Osteoblast (primary cell): ENCODE results near the gene SGCD. TPM values are rescaled to one million over a fixed set of nuclear protein-coding genes. Genes with fewer than 3 reads are reported as not detected.

Source experiments
- DNase-seq: peaks from one replicate; pipeline ENCODE4 v3.0.0; 2011; ENCODE audit warnings: low spot score, mixed read lengths; ENCODE audit not compliant: insufficient read length; ENCODE audit errors: missing footprints
- H2AFZ ChIP-seq: 2 replicates; pipeline ENCODE4 v1.6.0; 2011; ENCODE audit warnings: mild to moderate bottlenecking, low read length
- H3K27ac ChIP-seq: 2 replicates; pipeline ENCODE4 v1.5.1; 2011; ENCODE audit warnings: mild to moderate bottlenecking, low read depth, low read length, moderate library complexity
- H3K27me3 ChIP-seq: 2 replicates; pipeline ENCODE4 v1.6.0; 2012; ENCODE audit warnings: mild to moderate bottlenecking, control low read depth, inconsistent platforms, low read length, moderate library complexity; ENCODE audit not compliant: insufficient read depth
- H3K36me3 ChIP-seq: 2 replicates; pipeline ENCODE4 v1.5.1; 2011; ENCODE audit warnings: mild to moderate bottlenecking, low read length, control low read depth, moderate library complexity; ENCODE audit not compliant: insufficient read depth
- H3K4me1 ChIP-seq: 2 replicates; pipeline ENCODE4 v1.5.1; 2011; ENCODE audit warnings: mild to moderate bottlenecking, low read length, control low read depth, moderate library complexity; ENCODE audit not compliant: insufficient read depth
- H3K4me2 ChIP-seq: 2 replicates; pipeline ENCODE4 v1.6.0; 2011; ENCODE audit warnings: mild to moderate bottlenecking, low read length; ENCODE audit not compliant: insufficient read depth
- H3K4me3 ChIP-seq: fragments of 200-600 bp; sonication (generic); 3 replicates; pipeline ENCODE4 v1.5.1; 2012; ENCODE audit warnings: mild to moderate bottlenecking, low read length, inconsistent platforms; ENCODE audit not compliant: insufficient read depth
- H3K79me2 ChIP-seq: 2 replicates; pipeline ENCODE4 v1.6.0; 2012; ENCODE audit warnings: mild to moderate bottlenecking, low read length, control low read depth, inconsistent platforms; ENCODE audit not compliant: insufficient read depth
- H3K9me3 ChIP-seq: 2 replicates; pipeline ENCODE4 v1.5.1; 2011; ENCODE audit warnings: low read depth, low read length, control low read depth
- H4K20me1 ChIP-seq: 2 replicates; pipeline ENCODE4 v1.6.0; 2012; ENCODE audit warnings: mild to moderate bottlenecking, low read length, control low read depth; ENCODE audit not compliant: insufficient read depth
- total RNA-seq: library from RNA; depleted of rRNA; stranded (reverse); fragments of >200 nt; gene quantifications from 2 replicates; pipeline ENCODE4 v1.2.3, GENCODE V29; 2012
- TF ChIP-seq, protein P1 (sequence below): IDR thresholded peaks from 2 replicates; pipeline ENCODE4 v1.5.1; 2011; ENCODE audit warnings: mild to moderate bottlenecking, low read depth, low read length, moderate library complexity; ENCODE audit errors: extremely low read depth

SGCD gene
- total RNA-seq, 1 donor, result 27.1 TPM

DNA sequence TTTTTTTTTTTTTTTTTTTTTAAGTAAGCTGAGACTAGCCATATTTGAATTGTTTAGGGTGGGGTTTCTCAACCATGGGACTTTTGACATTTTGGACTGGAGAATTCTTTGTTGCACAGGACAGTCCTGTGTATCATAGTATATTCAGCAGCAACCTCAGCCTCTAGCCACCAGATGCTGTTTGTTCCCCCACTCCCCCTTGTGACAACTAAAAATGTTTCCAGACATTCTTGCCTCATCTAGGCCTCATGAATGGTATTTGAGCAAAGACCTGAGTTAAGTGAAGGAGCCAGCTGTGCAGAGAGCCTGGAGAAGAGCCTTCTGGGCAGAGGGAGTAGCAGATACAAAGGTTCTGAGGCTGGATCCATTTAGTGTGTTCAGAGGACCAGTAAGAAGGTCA is 155.9 kb downstream of the SGCD start:
- Histone ChIP-seq H4K20me1 (no peaks in the 10 kb centered on the region), H3K79me2 (no peaks in the 10 kb centered on the region), H3K4me3 (no peak overlapping the region), H3K27me3 (no peaks in the 10 kb centered on the region), H3K36me3 (no peaks in the 10 kb centered on the region), H3K27ac (no peak overlapping the region), H3K4me1 (peaks cover 3% of the 10 kb centered on the region), H3K4me2 (no peak overlapping the region), H2AFZ (no peak overlapping the region), H3K9me3 (no peaks in the 10 kb centered on the region)
- TF ChIP-seq, protein P1, sequence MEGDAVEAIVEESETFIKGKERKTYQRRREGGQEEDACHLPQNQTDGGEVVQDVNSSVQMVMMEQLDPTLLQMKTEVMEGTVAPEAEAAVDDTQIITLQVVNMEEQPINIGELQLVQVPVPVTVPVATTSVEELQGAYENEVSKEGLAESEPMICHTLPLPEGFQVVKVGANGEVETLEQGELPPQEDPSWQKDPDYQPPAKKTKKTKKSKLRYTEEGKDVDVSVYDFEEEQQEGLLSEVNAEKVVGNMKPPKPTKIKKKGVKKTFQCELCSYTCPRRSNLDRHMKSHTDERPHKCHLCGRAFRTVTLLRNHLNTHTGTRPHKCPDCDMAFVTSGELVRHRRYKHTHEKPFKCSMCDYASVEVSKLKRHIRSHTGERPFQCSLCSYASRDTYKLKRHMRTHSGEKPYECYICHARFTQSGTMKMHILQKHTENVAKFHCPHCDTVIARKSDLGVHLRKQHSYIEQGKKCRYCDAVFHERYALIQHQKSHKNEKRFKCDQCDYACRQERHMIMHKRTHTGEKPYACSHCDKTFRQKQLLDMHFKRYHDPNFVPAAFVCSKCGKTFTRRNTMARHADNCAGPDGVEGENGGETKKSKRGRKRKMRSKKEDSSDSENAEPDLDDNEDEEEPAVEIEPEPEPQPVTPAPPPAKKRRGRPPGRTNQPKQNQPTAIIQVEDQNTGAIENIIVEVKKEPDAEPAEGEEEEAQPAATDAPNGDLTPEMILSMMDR, result no peak
- DNase-seq, result no peak

DNA sequence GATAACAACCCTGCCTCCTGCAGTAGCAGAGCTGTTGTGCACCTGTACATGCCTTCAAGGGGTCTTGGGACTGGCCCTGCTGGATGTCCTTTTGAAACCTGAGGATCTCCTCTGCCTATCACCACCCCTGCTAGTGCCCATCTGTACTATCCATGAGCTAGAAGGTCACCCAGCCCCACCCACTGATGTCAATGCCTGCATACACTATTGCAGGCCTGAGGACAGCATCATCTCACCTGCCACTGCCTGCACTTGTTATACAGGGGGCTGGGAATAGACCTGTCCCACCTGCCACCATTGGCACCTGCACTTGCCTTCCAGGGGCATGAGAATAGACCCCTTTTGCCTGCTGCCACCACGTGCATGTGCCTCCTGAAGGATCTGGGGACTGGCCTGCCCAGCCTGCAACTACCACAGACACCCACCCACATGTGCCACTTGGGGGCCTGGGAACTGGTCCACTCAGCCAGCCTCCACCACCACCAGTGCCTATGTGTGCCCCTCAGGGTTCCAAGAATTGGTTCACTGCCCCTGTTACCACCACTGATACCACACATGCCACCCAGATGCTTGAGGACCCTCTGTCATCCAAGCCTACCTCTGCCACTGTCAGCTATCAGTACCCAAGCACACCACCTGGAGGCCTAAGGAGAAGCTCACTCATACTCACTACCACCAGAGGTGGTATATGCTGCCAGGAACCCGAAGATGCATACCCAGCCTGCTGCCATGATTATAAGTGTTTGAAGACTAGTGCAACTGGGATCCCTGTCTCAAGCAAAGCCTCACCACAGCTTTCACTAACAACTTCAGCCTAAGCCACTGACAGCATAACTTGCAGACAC is 159.7 kb downstream of the SGCD start:
- no peak for DNase-seq
- no peak overlapping the region for H3K4me2 ChIP-seq
- no peak overlapping the region for H3K4me3 ChIP-seq
- no peaks in the 10 kb centered on the region for H3K9me3 ChIP-seq
- H3K36me3 ChIP-seq, result no peaks in the 10 kb centered on the region
- H3K27ac ChIP-seq, result no peak overlapping the region
- H3K27me3 ChIP-seq, result no peaks in the 10 kb centered on the region
- H4K20me1 ChIP-seq, result no peaks in the 10 kb centered on the region
- TF ChIP-seq, protein P1, result no peak
- no peak overlapping the region for H2AFZ ChIP-seq
- no peaks in the 10 kb centered on the region for H3K4me1 ChIP-seq
- no peaks in the 10 kb centered on the region for H3K79me2 ChIP-seq

DNA sequence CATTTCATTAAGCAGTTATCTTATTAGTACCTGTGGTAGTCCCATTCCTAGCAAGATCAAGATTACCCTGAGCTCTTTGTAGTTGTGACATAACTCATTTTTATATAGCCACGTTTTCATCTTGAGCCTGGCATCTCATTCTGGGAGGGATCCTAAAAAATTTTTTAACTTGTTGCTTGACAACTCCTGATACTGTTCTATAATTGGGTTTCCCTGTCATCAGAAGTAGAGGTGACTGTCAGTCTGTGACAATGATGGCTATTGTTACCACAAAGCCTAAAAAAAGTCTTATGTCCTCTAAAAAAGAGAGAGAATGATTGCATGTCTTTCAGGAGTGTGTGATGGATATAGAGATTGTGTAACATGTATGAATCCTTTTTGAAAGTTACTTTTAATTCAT is 164.8 kb downstream of the SGCD start:
- Histone ChIP-seq H3K27ac (no peak overlapping the region), H3K79me2 (no peaks in the 10 kb centered on the region), H4K20me1 (no peaks in the 10 kb centered on the region), H3K9me3 (no peaks in the 10 kb centered on the region), H3K4me3 (no peak overlapping the region), H3K27me3 (no peaks in the 10 kb centered on the region), H2AFZ (no peak overlapping the region), H3K4me1 (no peaks in the 10 kb centered on the region), H3K36me3 (no peaks in the 10 kb centered on the region), H3K4me2 (no peak overlapping the region)
- TF ChIP-seq, protein P1, result no peak
- DNase-seq, result no peak

DNA sequence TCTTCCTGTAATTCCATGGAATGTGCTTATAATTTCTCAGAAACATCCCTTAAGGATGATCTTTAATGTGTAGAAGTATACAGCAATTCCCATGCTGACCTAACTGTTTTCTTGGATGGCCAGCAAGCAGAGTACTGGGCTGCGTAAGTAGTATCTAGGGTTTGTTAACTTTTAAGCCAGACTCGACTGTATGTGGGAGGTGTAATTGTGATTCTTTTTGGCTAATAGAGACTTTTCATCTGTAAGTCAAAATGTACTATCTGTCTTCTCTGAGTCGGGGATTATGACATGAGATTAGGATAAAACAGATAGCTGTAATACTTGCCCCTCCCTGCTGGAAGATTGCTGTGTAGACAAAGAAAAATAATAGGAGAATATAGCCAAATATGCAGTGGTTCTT is 169.3 kb downstream of the SGCD start:
- H3K27me3 ChIP-seq, result no peaks in the 10 kb centered on the region
- no peaks in the 10 kb centered on the region for H3K36me3 ChIP-seq
- no peaks in the 10 kb centered on the region for H3K79me2 ChIP-seq
- TF ChIP-seq, protein P1, result no peak
- no peaks in the 10 kb centered on the region for H3K9me3 ChIP-seq
- no peak overlapping the region for H3K4me3 ChIP-seq
- H4K20me1 ChIP-seq, result no peaks in the 10 kb centered on the region
- no peaks in the 10 kb centered on the region for H3K4me1 ChIP-seq
- H2AFZ ChIP-seq, result no peak overlapping the region
- DNase-seq, result no peak
- no peak overlapping the region for H3K27ac ChIP-seq
- no peak overlapping the region for H3K4me2 ChIP-seq
